Lung microvascular endothelial cell (primary cell): ENCODE measurements around the gene SRGAP1. TPM values are rescaled to one million over a fixed set of nuclear protein-coding genes. Genes with fewer than 3 reads are reported as not detected.

Experiments used
- DNase-seq, 2 donors: peaks; one replicate each; pipeline versions ENCODE4 v3.0.0 to v3.0.0-alpha.2; 2010; ENCODE audit warnings: low read depth in 2 of 2
- total RNA-seq: library from RNA; depleted of rRNA; stranded (reverse); fragments of >200 nt; gene quantifications from 2 replicates; pipeline ENCODE4 v1.2.1, GENCODE V29; 2014

Gene SRGAP1
- total RNA-seq, 1 donor from 2014 or later = 2.2 TPM

- no peak for DNase-seq
These were observed 121.6 kb downstream of the SRGAP1 start for GRCh38 chr12:63965936-63966605.

- DNase-seq = no peak
These were observed 122.1 kb downstream of the SRGAP1 start for GRCh38 chr12:63966606-63966975.

DNA sequence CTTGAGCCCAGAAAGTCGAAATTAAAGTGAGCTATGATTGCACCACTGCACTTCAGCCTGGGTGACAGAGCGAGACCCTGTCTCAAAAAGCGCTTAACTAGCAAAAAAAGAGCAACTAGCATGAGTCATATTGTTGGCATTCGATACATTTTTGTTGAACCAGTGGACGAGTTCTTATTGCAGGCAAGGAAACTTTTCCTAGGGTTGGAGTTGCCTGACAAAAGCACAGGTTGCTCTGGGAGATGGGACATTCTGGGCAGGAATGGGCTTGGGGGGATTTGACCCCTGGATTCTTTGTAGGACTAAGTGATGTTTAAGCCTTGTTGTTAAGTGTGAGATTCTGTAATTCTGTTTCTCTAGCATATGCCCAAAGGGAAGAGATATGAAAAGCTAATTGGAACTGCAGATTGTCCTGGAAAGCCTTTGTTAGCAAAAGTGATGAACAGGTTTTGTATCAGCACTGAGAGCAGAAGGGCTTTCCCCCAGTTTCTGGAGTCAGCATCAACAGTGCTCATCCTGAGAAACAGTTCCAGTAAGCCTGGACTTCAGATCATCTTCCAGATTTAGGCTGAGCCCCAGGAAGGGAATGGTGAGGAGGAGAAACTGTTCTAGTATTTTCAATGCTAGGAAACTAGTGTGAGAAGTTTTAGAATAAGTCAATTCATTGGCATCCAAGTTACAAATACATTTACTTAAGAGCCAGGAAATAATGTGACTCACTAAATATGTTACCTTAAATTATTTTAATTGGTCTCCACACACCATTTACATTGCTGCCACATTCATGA lies 123.1 kb downstream of the SRGAP1 start:
- DNase-seq = peak; percentile 16 to 48

- no peak for DNase-seq
These were observed 124.2 kb downstream of the SRGAP1 start for GRCh38 chr12:63968673-63969072.

DNA sequence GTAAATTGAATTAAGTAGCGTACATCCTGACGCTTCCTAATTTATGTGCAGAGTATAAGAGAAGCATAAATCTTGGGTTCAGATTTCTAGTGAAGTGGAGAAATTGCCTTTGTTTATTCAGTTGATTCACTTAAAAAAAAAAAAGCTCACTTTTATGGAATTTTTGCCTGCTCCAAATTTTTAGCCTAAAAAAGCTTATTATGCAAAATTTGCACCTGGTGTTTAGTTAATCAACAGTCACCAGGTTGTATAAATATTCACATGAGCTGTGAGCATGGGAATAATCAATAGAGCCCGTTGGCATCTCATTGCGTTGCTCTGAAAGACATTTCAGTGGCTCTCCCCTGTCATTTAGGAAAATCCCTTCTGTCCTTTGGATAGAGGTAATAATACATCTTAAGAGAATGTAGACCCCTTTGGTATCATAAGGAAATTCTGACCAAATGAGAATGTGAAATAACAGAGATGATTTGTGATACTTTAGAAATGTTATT lies 132.4 kb downstream of the SRGAP1 start:
- DNase-seq = no peak

DNA sequence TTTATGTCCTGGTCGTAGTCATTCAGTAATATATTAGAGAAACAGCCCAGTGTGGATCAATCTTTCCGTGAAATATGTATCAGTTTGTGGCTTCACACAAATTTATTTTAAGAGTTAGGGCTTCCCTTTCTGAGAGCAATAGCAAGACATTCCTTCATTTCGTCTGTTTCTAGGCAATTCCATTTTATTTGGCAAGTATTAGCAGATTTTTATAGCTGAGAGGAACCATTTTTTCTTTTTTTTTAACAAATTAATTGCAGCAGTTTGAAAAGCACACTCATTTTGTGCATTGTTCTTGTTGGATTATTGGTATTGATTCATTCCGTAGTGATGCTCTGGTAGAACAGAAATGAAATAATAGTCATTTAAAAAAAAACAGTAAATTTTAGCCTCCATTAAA lies 132.9 kb downstream of the SRGAP1 start:
- no peak for DNase-seq

GRCh38 chr12:63978519-63978918 lies 134.0 kb downstream of the SRGAP1 start:
- peak; percentile 61 to 83 for DNase-seq

- no peak for DNase-seq
These were observed 135.7 kb downstream of the SRGAP1 start for GRCh38 chr12:63980211-63980610.

DNA sequence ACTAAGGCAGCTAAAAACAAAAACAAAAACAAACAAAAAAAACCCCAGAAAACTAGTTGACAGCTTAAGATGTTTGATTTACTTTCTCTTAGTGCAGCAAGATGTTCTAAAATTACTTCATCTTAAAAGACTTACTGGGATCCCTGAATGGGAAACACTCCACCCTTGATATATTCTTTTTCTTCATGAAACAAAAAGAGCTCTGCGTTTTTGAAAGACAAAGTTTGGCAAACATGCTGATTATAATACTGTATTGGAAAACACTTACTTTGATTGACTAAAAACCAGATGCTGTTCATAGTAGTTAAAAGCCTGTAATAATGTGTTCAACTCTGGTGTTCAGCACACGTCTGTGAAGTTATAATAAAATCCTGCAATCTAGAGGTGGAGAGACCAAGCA lies 136.8 kb downstream of the SRGAP1 start:
- DNase-seq = no peak

DNA sequence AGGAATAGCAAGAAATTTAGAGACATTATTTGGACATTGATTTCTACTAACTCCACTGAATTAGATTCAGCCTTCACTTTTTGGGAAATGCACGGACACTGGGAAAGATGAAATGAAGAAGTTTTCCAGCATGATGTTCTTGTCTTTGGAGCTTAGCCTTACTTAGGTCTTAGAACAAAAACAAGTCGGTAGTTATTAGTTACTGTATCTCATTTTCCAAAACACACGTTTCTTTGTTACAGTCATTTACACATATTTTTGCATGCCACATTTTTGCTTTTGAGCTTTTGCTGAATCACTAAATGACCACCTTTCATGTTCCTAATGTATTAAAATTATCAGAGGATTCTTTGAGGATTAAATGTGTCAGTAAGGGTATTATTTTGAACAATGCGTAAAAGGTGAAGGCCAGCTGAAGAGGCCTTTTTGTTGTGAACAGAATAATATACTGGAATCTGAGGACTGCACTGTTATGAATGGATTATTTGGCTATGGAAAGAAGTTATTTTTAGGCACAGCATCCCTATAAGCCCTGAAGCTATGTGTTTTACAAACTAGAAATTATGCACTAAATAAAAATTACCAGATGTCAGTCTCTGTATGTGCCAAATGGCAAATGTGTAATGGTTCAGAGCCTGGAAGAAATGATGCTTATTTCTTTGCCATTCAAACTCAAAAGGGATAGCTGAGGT lies 138.2 kb downstream of the SRGAP1 start:
- DNase-seq = no peak

DNA sequence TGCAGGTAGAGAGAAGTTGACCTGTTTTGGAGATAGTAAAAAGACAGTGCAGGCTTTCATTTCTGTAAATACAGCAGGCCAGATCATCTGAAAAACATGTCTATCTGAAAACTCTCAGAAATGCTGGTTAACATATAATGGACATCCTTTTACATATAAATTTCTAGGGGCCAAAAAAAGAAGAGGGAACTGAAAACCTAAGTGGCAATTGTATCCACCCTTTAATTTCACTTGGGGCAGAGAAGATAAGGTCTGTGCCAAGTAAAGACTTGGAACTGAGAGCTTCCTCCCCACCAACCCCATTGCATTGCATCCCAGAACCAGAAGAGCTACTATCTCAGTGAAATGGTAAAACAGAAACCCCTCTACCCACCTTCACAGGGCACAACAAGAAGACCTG lies 141.0 kb downstream of the SRGAP1 start:
- DNase-seq = no peak

DNA sequence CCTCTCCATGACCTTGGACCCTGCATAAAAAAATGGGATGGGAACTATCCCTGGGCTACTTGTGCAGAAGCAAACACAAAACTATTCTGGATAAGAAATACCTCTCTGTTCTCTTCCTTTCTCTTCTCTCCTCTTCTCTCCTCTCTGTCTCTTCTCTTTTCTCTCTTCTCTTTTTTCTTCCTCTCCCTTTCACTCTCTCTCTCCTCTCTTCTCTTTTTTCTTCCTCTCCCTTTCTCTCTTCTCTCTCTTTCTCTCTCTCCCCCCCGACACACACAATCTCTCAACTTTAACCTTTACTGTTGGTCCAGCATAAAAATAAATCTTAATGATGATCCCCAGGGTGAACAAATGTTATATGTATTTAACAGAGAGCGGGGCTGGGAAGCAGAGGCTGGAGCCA lies 141.4 kb downstream of the SRGAP1 start:
- no peak for DNase-seq

- DNase-seq = peak; percentile 38 to 70
These were observed 144.9 kb downstream of the SRGAP1 start for GRCh38 chr12:63989301-63989845.

GRCh38 chr12:63990828-63991547 lies 146.5 kb downstream of the SRGAP1 start:
- no peak for DNase-seq

GRCh38 chr12:63994704-63995103 lies 150.2 kb downstream of the SRGAP1 start:
- no peak for DNase-seq

GRCh38 chr12:63995512-63995911 lies 151.0 kb downstream of the SRGAP1 start:
- DNase-seq = peak; percentile 8 to 54

- no peak for DNase-seq
These were observed 152.1 kb downstream of the SRGAP1 start for GRCh38 chr12:63996556-63996955.

- no peak for DNase-seq
These were observed 152.7 kb downstream of the SRGAP1 start for GRCh38 chr12:63997198-63997597.

DNA sequence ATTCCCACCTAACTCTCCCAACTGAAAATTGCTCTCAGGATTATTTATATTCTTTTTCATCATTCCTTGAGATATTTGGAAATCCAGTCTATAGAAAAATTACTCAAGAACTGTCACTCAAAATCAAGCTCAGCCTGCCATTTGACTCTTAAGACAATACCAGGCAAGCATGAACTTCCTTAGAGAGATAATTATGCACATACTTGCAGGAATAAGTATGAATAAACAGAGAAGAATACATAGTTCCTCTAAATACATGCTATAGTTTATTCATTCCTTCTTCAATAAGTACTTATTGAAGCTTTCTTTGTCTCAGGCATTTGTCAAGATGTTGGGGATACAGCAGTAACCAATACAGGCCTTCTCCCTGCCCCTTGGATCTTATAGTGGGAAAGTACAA lies 154.1 kb downstream of the SRGAP1 start:
- DNase-seq = no peak

DNA sequence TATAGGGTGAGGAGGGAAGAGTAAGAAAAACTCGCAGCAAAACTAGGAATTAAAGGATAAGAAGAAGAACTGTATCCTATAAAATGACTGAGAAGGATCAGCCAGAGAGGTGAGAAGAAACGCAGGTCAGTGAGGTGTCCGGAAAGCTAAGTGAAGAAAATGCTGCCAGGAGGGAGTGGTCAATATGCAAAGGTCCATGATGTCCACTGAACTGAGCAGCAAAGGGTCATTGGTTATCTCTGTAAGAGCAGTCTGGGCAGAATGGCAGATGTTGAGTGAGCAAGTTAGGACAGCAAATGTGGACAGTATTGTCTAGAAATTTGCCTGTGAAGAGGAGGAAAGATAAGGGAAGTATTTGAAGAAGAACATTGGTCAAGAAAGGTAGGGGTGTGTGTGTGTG lies 155.4 kb downstream of the SRGAP1 start:
- DNase-seq = no peak

DNA sequence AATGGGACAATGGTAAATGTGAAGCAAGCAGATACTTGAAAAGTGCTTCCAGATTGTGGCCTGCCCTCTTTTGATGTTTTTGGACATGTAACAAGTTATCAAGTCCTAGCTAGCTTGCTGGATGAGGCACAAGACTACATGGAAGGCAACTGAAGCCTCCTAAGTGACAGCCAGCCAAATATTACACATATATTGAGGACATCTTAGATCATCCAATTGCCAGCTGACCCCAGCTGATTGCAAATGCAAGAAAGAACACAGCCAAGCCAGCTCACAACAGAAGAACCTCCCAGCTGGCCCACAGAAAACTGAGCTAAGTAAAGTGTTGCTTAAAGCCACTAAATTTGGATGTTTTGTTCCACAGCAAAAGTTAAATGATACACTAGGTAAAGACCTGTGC lies 156.9 kb downstream of the SRGAP1 start:
- DNase-seq = no peak
